ENCODE measurements around the gene ARHGAP6.

- no peak for TF ChIP-seq REST (IDR thresholded peaks at IDR 0.05; ENCODE audit: low read depth)
- TF ChIP-seq YY1 (IDR thresholded peaks at IDR 0.05; ENCODE audit: low read depth), result no peak
- TF ChIP-seq MAX (IDR thresholded peaks at IDR 0.05), result no peak
- TF ChIP-seq TEAD4 (IDR thresholded peaks at IDR 0.05), result no peak
Measured at GRCh38 chrX:11663875-11664210, 1.9 kb downstream of the ARHGAP6 start.
